Fibroblast of pulmonary artery (primary cell): ENCODE measurements around the gene CXorf38.
A peak's percentile ranks its signal among the peaks of the same experiment; 100 is the strongest.

Experiments used
- DNase-seq: peaks from one replicate; pipeline ENCODE4 v3.0.0-alpha.2; 2010; ENCODE audit warnings: low read depth
- H3K4me3 ChIP-seq: replicated peaks from 2 replicates; pipeline ENCODE4 v1.5.1; 2011; ENCODE audit warnings: low read depth, mild to moderate bottlenecking, control low read depth, low read length, moderate library complexity
- TF ChIP-seq, protein P1 (sequence below): IDR thresholded peaks from 2 replicates; pipeline ENCODE4 v1.5.1; 2011; ENCODE audit warnings: mild to moderate bottlenecking, control low read depth, low read length, inconsistent platforms; ENCODE audit errors: missing control alignments

The CXorf38 gene, protein sequence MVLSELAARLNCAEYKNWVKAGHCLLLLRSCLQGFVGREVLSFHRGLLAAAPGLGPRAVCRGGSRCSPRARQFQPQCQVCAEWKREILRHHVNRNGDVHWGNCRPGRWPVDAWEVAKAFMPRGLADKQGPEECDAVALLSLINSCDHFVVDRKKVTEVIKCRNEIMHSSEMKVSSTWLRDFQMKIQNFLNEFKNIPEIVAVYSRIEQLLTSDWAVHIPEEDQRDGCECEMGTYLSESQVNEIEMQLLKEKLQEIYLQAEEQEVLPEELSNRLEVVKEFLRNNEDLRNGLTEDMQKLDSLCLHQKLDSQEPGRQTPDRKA

DNA sequence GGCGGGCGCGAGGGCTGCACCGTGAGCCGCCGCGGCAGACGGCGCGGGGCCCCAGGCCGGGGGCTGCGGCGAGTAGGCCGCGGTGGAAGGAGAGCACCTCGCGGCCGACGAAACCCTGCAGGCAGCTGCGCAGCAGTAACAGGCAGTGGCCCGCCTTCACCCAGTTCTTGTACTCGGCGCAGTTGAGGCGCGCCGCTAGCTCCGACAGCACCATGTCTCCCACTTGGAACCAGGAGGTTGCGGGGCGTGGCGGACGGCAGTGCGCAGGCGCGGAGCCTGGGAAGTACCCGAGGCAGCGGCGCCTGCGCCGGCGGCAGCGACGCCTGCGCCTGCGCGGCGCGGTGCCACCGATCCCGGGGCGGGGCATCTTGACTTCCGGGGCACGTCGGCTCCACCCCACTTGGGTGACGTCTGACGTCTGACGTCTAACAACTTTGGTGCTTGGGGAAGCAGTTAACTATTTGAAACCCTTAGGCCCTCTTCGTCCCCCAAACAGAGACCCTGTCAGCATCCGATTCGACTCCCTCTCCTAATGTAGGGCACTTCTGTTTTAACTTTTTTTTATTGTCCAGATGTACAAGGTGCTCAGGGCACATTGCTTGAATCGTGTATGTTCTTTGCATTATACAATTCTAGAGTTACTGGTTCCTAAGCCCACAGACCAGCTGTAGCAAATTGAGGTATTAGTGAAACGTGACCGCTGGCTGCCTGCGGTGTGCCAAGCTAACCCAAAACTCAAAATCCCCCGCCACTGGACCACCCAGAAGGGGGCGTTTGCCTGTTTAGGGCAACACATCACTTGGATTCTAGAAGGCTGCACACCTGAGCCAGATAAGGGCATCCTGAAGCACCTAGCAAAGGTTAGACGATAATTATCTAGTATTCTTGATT is at the start of gene CXorf38:
TSS of gene CXorf38 (minus strand) at position 255 of the 891 bp plus-strand sequence. CDS start at position 214, 41 bp downstream.
- TF ChIP-seq, protein P1, sequence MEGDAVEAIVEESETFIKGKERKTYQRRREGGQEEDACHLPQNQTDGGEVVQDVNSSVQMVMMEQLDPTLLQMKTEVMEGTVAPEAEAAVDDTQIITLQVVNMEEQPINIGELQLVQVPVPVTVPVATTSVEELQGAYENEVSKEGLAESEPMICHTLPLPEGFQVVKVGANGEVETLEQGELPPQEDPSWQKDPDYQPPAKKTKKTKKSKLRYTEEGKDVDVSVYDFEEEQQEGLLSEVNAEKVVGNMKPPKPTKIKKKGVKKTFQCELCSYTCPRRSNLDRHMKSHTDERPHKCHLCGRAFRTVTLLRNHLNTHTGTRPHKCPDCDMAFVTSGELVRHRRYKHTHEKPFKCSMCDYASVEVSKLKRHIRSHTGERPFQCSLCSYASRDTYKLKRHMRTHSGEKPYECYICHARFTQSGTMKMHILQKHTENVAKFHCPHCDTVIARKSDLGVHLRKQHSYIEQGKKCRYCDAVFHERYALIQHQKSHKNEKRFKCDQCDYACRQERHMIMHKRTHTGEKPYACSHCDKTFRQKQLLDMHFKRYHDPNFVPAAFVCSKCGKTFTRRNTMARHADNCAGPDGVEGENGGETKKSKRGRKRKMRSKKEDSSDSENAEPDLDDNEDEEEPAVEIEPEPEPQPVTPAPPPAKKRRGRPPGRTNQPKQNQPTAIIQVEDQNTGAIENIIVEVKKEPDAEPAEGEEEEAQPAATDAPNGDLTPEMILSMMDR = no peak
- peak; percentile 89 for DNase-seq
- peak within 1 kb of the TSS; percentile 73 for H3K4me3 ChIP-seq

DNA sequence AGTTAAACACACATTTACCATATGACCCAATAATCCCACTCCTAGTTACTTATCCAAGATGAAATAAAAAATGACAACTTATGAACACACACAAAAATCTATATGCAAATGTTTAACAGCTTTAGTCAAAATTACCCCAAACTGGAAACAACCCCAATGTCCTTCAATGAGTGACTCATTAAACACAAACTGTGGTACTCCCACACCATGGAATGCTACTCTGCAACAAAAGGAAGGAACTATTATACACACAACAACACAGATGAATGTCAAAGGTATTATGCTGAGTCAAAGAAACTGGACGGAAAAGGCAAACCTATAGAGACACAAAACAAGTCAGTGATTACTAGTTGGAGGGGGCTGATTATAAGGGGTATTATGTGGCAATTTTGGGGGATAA is 47.4 kb upstream of the CXorf38 start:
- DNase-seq = peak; percentile 13
- TF ChIP-seq, protein P1 = no peak
- no peak overlapping the region for H3K4me3 ChIP-seq

DNA sequence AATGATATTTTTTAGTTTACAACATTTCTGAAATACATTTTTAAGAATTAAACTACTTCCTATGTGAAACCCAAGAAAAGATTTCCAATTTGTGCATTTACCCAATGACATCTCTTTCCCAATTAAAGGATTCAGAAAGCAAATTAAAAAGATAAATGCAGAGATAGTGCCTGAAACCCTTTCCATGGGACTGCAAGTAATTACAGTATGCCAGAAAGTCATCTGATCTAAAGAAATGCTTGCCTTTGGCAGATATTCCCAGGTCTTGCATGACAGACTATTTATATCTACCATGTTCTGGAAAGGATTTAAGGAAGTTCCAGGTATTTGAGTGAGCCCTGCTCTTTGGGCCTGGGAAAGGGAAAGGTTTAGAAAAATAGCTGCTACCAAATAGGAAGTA is 41.6 kb upstream of the CXorf38 start:
- no peak for DNase-seq
- no peak overlapping the region for H3K4me3 ChIP-seq
- TF ChIP-seq, protein P1 = no peak

DNA sequence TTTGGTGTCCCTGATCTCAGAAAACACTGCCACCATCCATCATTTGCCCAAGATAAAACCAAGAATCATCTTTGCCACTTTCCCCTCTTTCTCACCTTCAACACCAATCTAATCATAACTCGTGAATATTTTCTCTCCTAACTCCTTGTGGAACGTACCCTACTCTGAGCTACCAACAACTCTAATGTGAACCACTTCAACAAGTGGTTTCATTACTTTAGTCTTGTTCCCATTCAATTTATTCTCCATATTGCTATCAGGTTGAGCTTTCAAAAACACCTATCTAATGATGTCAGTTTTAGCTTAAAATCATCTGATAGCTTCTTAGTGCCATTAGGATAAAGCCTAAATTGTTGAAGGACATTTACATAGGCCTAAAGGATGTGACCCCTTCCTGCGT is 39.8 kb upstream of the CXorf38 start:
- no peak for DNase-seq
- no peak overlapping the region for H3K4me3 ChIP-seq
- TF ChIP-seq, protein P1 = no peak

DNA sequence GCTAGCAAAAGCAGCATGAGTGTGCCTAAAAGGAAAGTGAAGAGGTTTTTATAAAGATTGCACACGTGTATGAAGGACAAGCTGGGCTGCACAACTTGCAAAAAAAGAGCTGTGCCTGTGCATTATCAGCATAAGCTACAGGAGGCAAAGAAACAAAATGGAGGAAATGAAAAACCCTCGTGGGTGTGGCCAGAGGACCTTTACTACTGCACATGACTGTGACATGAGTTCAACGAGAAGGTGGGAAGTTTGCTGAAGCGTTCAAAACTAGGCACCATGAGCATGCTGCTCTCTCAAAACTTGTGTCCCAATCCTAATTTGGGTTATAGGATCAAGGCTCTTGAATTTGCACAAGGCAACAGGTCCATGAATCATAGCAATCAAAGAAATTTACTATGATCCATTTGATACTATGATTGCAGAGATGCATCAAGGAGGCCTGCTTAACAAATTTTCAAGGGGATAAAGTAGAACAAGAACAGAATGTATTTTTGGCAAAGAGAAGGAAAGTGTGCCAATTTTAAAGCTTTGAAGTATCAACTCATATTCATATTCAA is 38.1 kb upstream of the CXorf38 start:
- TF ChIP-seq, protein P1 = no peak
- H3K4me3 ChIP-seq = no peak overlapping the region
- no peak for DNase-seq

DNA sequence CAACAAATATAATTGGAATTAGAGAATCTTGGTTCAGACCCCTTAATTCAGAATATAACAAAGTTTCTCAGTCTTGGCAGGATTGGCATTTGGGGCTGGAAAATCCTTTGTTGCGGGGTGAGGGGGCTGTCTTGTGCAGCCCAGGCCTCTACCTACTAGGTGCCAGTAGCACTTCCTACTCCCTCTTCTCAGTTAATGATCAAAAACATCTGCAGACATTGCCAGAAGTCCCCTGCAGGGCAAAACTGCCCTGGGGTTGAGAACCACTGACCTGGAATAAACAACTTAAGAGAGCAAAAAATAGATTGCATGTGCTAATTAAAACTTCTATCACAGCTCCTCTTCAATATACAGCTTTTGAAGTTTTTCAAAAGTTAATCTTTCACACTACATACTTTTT is 36.7 kb upstream of the CXorf38 start:
- no peak for DNase-seq
- no peak overlapping the region for H3K4me3 ChIP-seq
- TF ChIP-seq, protein P1 = no peak
